ENCODE data around the gene GGT1. TPM values are rescaled to one million over a fixed set of nuclear protein-coding genes. Genes with fewer than 3 reads are reported as not detected.

Gene GGT1
- total and polyA plus RNA-seq, 2 of the 8 experiments (the other 6 are each of a cell fraction or from before 2014, with no cell fraction given), result 14.4 to 29.2 TPM

- H3K4ac ChIP-seq (replicated peaks; ENCODE audit: insufficient read length, low read depth, low read length), result no peak overlapping the region
- no peaks in the 10 kb centered on the region for H3K9me3 ChIP-seq (ENCODE audit: insufficient read depth in 2 of 2, low read depth in 1 of 2, low read length in 1 of 2)
- H3K4me1 ChIP-seq (replicated peaks in 1 of 4; ENCODE audit: control insufficient read depth in 3 of 4, insufficient read depth in 4 of 4, low read length in 3 of 4), result no peaks in the 10 kb centered on the region
- H3K79me2 ChIP-seq (ENCODE audit: control insufficient read depth in 1 of 2, insufficient read depth in 2 of 2, low read length in 2 of 2), result peaks cover 59 to 89% of the 10 kb centered on the region in 2 experiments
- H4K5ac ChIP-seq (ENCODE audit: insufficient read length, low read depth, low read length), result no peak overlapping the region
- H3K14ac ChIP-seq (ENCODE audit: insufficient read length), result no peak overlapping the region
- no peak overlapping the region for H4K91ac ChIP-seq (replicated peaks; ENCODE audit: insufficient read length, low read length)
- no peak overlapping the region for H2BK120ac ChIP-seq (replicated peaks; ENCODE audit: low read depth, low read length)
- no peak overlapping the region for H2BK20ac ChIP-seq (ENCODE audit: low read length)
- FAIRE-seq, result no peak
- no peak overlapping the region for H3K27ac ChIP-seq (ENCODE audit: low read depth, low read length)
- H3K27me3 ChIP-seq (replicated peaks in 1 of 4; ENCODE audit: control insufficient read depth in 3 of 4, extremely low read depth in 1 of 4, insufficient read depth in 3 of 4, low read length in 3 of 4), result no peaks in the 10 kb centered on the region
- H2BK5ac ChIP-seq (ENCODE audit: low read depth, low read length), result no peak overlapping the region
- CTCF ChIA-PET (ENCODE audit: partially characterized antibody), result interaction anchor here (0.9 kb wide), 1 partner anchor 13 kb away, joined by 3 read pairs; no protein-coding TSS in a partner anchor
- no peak overlapping the region for H3K18ac ChIP-seq (ENCODE audit: extremely low read depth, low read length)
- H4K20me1 ChIP-seq (replicated peaks in 1 of 2; ENCODE audit: control insufficient read depth in 1 of 2, insufficient read depth in 2 of 2, low read length in 2 of 2), result peaks cover 22 to 44% of the 10 kb centered on the region in 2 experiments
- no peak overlapping the region for H2BK15ac ChIP-seq (ENCODE audit: low read length)
- H2AFZ ChIP-seq (ENCODE audit: low read length), result no peak overlapping the region
- H2BK12ac ChIP-seq (ENCODE audit: low read depth, low read length), result no peak overlapping the region
- H3K23me2 ChIP-seq (ENCODE audit: low read depth, low read length), result no peaks in the 10 kb centered on the region
- no peak overlapping the region for H3K4me2 ChIP-seq (ENCODE audit: insufficient read depth in 1 of 2, low read depth in 2 of 2, low read length in 2 of 2)
- H3K36me3 ChIP-seq (ENCODE audit: control insufficient read depth in 2 of 4, insufficient read depth in 4 of 4, low read length in 3 of 4), result peaks cover 17 to 65% (median 46%) of the 10 kb centered on the region in 4 experiments
- no peak for DNase-seq (ENCODE audit: low read depth in 1 of 2, low spot score in 2 of 2)
- H3K4me3 ChIP-seq (ENCODE audit: extremely low read depth in 1 of 4, insufficient read depth in 2 of 4, low read depth in 3 of 4, low read length in 4 of 4), result no peak overlapping the region
- no peak overlapping the region for H3K9ac ChIP-seq (replicated peaks in 1 of 4; ENCODE audit: extremely low read depth in 1 of 4, low read depth in 3 of 4, low read length in 3 of 4)
- H4K8ac ChIP-seq (ENCODE audit: extremely low read depth, insufficient read depth, low read length), result no peak overlapping the region
- H3K56ac ChIP-seq (replicated peaks; ENCODE audit: insufficient read length, low read depth, low read length), result no peak overlapping the region
- WGBS, 2 experiments (ENCODE audit: extremely low coverage in 1 of 2, insufficient coverage in 1 of 2, insufficient read length in 1 of 2, insufficient replicate concordance in 2 of 2, low coverage in 1 of 2, low lambda C conversion rate in 2 of 2, missing lambda C conversion rate in 1 of 2), result 92% methylated on average over 2 of the region's 2 CpGs; no CpG with 5 or more reads in 1 of the 2 experiments
- H3K79me1 ChIP-seq (ENCODE audit: low read depth, low read length), result peaks cover 25% of the 10 kb centered on the region
- POLR2A ChIA-PET (ENCODE audit: partially characterized antibody), result interaction anchor here (0.7 to 9.0 kb wide), 5 partner anchors 8 to 29 kb away, joined by 3 to 91 read pairs (median 21); partner anchors contain the start of genes GUCD1, LRRC75B and SNRPD3
- H3K23ac ChIP-seq (ENCODE audit: insufficient read length), result no peak overlapping the region
- H2AK5ac ChIP-seq (ENCODE audit: low read depth, low read length), result no peak overlapping the region
- TF ChIP-seq CHD2 (IDR thresholded peaks at IDR 0.05; ENCODE audit: low read length) (no peak), GABPA (IDR thresholded peaks at IDR 0.05; ENCODE audit: borderline replicate concordance, insufficient read depth, low read length) (no peak), POLR2A (IDR thresholded peaks at IDR 0.05; ENCODE audit: control extremely low read depth in 1 of 2, low read depth in 2 of 2, low read length in 2 of 2) (no peak), SIRT6 (IDR thresholded peaks at IDR 0.05; ENCODE audit: low read length) (no peak), JUN (IDR thresholded peaks at IDR 0.05; ENCODE audit: low read depth, low read length) (no peak), RXRA (IDR thresholded peaks at IDR 0.05; ENCODE audit: insufficient read depth, low read depth, low read length) (no peak), SAP30 (IDR thresholded peaks at IDR 0.05; ENCODE audit: insufficient read depth, insufficient replicate concordance, low read length) (no peak), SUZ12 (IDR thresholded peaks at IDR 0.05; ENCODE audit: low read length) (no peak), POU5F1 (IDR thresholded peaks at IDR 0.05; ENCODE audit: low read depth, low read length) (no peak), JUND (IDR thresholded peaks at IDR 0.05; ENCODE audit: low read length) (no peak), ZNF274 (IDR thresholded peaks at IDR 0.05; ENCODE audit: borderline replicate concordance, extremely low read depth, low read length) (no peak), RAD21 (IDR thresholded peaks at IDR 0.05 in 1 of 2, conservative IDR thresholded peaks at IDR 0.05 in 1 of 2; ENCODE audit: low read depth in 2 of 2, low read length in 2 of 2) (no peak), BACH1 (IDR thresholded peaks at IDR 0.05; ENCODE audit: low read length) (no peak)
- TF ChIP-seq, protein P1, sequence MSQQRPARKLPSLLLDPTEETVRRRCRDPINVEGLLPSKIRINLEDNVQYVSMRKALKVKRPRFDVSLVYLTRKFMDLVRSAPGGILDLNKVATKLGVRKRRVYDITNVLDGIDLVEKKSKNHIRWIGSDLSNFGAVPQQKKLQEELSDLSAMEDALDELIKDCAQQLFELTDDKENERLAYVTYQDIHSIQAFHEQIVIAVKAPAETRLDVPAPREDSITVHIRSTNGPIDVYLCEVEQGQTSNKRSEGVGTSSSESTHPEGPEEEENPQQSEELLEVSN (IDR thresholded peaks at IDR 0.05), result no peak
These were observed 39.7 kb upstream of the GGT1 start for GRCh38 chr22:24563246-24563645.

Data from H1 (cell line).